ENCODE data around the gene SLC16A5. TPM values are rescaled to one million over a fixed set of nuclear protein-coding genes. Genes with fewer than 3 reads are reported as not detected.

SLC16A5 gene
- polyA plus RNA-seq, 4 donors = 23.5 to 35.4 (median 32.2) TPM

GRCh38 chr17:75108193-75108592 lies 20.4 kb downstream of the SLC16A5 start:
- DNase-seq (no peak), FAIRE-seq (no peak)
- H3K4me1 ChIP-seq (ENCODE audit: control insufficient read depth in 3 of 3, insufficient read depth in 2 of 3, low read depth in 1 of 3, low read length in 2 of 3) = peaks cover 0 to 15% (median 3%) of the 10 kb centered on the region in 3 donors
- H3K27ac ChIP-seq (ENCODE audit: low read depth in 1 of 3, low read length in 2 of 3) = no peak overlapping the region
- no peaks in the 10 kb centered on the region for H3K27me3 ChIP-seq (ENCODE audit: control insufficient read depth in 3 of 3, insufficient read depth in 3 of 3, low read length in 3 of 3)
- H3K9me3 ChIP-seq (ENCODE audit: control insufficient read depth in 2 of 2, insufficient read depth in 1 of 2, low read depth in 1 of 2, low read length in 1 of 2) = no peaks in the 10 kb centered on the region
- no peak overlapping the region for H3K4me3 ChIP-seq (ENCODE audit: low read depth in 1 of 3, low read length in 3 of 3)
- WGBS, 3 donors = 81 to 97% (median 82%) methylated on average over 2 of the region's 2 CpGs
- H3K36me3 ChIP-seq (ENCODE audit: control insufficient read depth in 3 of 3, insufficient read depth in 2 of 3, low read depth in 1 of 3, low read length in 3 of 3) = peaks cover 0 to 38% (median 12%) of the 10 kb centered on the region in 3 donors

DNA sequence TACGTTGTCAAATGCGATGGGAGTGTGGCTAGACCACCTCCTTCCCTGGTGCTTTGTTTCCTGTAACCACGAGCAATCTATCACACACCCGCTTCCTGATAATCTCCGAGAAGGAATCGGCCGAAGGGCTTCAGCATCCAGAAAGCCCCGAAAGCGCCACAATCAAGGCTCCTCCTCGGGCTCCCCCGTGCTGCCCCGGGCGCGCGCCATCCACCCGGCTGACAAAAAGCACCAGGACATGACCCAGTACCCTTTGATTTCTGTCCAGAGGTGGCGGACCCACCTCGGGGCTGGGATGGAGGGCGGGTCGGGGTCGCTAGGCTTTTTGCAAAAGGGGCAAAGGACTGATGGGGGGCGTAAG lies 21.3 kb downstream of the SLC16A5 start:
- Histone ChIP-seq H3K4me1 (ENCODE audit: control insufficient read depth in 3 of 3, insufficient read depth in 2 of 3, low read depth in 1 of 3, low read length in 2 of 3) (peaks cover 0 to 18% (median 3%) of the 10 kb centered on the region in 3 donors), H3K36me3 (ENCODE audit: control insufficient read depth in 3 of 3, insufficient read depth in 2 of 3, low read depth in 1 of 3, low read length in 3 of 3) (peaks cover 0 to 34% (median 8%) of the 10 kb centered on the region in 3 donors), H3K27me3 (ENCODE audit: control insufficient read depth in 3 of 3, insufficient read depth in 3 of 3, low read length in 3 of 3) (no peaks in the 10 kb centered on the region), H3K27ac (ENCODE audit: low read depth in 1 of 3, low read length in 2 of 3) (no peak overlapping the region), H3K9me3 (ENCODE audit: control insufficient read depth in 2 of 2, insufficient read depth in 1 of 2, low read depth in 1 of 2, low read length in 1 of 2) (no peaks in the 10 kb centered on the region), H3K4me3 (ENCODE audit: low read depth in 1 of 3, low read length in 3 of 3) (peak overlapping the region; percentile 73 to 90 (median 84))
- DNase-seq = peak in 1 of 2 donors; percentile 33
- 4 to 5% (median 4%) methylated on average over 20 to 22 of the region's 22 CpGs for WGBS, 3 donors
- FAIRE-seq = no peak

- peak; percentile 89 to 94 for DNase-seq
- Histone ChIP-seq H3K4me1 (ENCODE audit: control insufficient read depth in 3 of 3, insufficient read depth in 2 of 3, low read depth in 1 of 3, low read length in 2 of 3) (peaks cover 0 to 23% (median 3%) of the 10 kb centered on the region in 3 donors), H3K4me3 (ENCODE audit: low read depth in 1 of 3, low read length in 3 of 3) (peak within 1 kb of the TSS; percentile 73 to 90 (median 84)), H3K27ac (ENCODE audit: low read depth in 1 of 3, low read length in 2 of 3) (peak within 1 kb of the TSS; percentile 66 to 85 (median 71)), H3K27me3 (ENCODE audit: control insufficient read depth in 3 of 3, insufficient read depth in 3 of 3, low read length in 3 of 3) (no peaks in the 10 kb centered on the region), H3K36me3 (ENCODE audit: control insufficient read depth in 3 of 3, insufficient read depth in 2 of 3, low read depth in 1 of 3, low read length in 3 of 3) (peaks cover 0 to 28% (median 6%) of the 10 kb centered on the region in 3 donors), H3K9me3 (ENCODE audit: control insufficient read depth in 2 of 2, insufficient read depth in 1 of 2, low read depth in 1 of 2, low read length in 1 of 2) (no peaks in the 10 kb centered on the region)
- no peak for FAIRE-seq
- WGBS, 3 donors = 0 to 1% (median 0%) methylated on average over 68 of the region's 68 CpGs
These were observed 21.9 kb downstream of the SLC16A5 start, which contains the start of gene ARMC7 for GRCh38 chr17:75109407-75110233. Gene ARMC7, plus strand, starts transcription at chr17:75109969. Its CDS starts 320 bp downstream, at chr17:75110289.

DNA sequence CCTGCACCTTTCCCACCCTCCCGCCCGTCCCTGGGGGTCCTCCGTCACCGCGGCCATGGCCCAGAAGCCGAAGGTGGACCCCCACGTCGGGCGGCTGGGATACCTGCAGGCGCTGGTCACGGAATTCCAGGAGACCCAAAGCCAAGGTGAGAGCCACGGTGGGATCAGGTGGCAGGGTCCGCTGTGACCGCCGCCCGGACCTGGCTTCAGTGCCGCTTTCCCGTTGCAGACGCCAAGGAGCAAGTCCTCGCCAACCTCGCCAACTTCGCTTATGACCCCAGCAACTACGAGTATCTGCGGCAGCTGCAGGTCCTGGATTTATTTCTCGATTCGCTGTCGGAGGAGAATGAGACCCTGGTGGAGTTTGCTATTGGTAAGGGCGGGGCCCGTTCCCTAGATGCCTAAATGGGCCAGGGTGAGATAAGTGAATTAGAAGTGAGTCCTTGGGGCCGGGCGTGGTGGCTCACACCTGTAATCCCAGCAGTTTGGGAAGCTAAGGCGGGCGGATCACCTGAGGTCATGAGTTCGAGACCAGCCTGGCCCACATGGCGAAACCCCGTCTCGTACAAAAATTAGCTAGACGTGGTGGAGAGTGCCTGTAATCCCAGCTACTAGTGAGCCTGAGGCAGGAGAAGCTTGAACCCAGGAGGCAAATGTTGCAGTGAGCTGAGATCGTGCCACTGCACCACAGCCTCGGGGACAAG lies 22.6 kb downstream of the SLC16A5 start:
- DNase-seq (peak; percentile 51 to 62), FAIRE-seq (no peak)
- H3K27me3 ChIP-seq (ENCODE audit: control insufficient read depth in 3 of 3, insufficient read depth in 3 of 3, low read length in 3 of 3) = no peaks in the 10 kb centered on the region
- H3K9me3 ChIP-seq (ENCODE audit: control insufficient read depth in 2 of 2, insufficient read depth in 1 of 2, low read depth in 1 of 2, low read length in 1 of 2) = no peaks in the 10 kb centered on the region
- peaks cover 0 to 25% (median 3%) of the 10 kb centered on the region in 3 donors for H3K4me1 ChIP-seq (ENCODE audit: control insufficient read depth in 3 of 3, insufficient read depth in 2 of 3, low read depth in 1 of 3, low read length in 2 of 3)
- peaks cover 0 to 24% (median 2%) of the 10 kb centered on the region in 3 donors for H3K36me3 ChIP-seq (ENCODE audit: control insufficient read depth in 3 of 3, insufficient read depth in 2 of 3, low read depth in 1 of 3, low read length in 3 of 3)
- peak overlapping the region in 2 of 3 donors; percentile 66 to 85 for H3K27ac ChIP-seq (ENCODE audit: low read depth in 1 of 3, low read length in 2 of 3)
- WGBS, 3 donors = 13 to 18% (median 16%) methylated on average over 35 to 40 of the region's 40 CpGs
- H3K4me3 ChIP-seq (ENCODE audit: low read depth in 1 of 3, low read length in 3 of 3) = peak overlapping the region; percentile 73 to 90 (median 84)

GRCh38 chr17:75111777-75112335 lies 24.1 kb downstream of the SLC16A5 start:
- Histone ChIP-seq H3K27ac (ENCODE audit: low read depth in 1 of 3, low read length in 2 of 3) (no peak overlapping the region), H3K4me3 (ENCODE audit: low read depth in 1 of 3, low read length in 3 of 3) (no peak overlapping the region), H3K9me3 (ENCODE audit: control insufficient read depth in 2 of 2, insufficient read depth in 1 of 2, low read depth in 1 of 2, low read length in 1 of 2) (no peaks in the 10 kb centered on the region), H3K27me3 (ENCODE audit: control insufficient read depth in 3 of 3, insufficient read depth in 3 of 3, low read length in 3 of 3) (no peaks in the 10 kb centered on the region), H3K4me1 (ENCODE audit: control insufficient read depth in 3 of 3, insufficient read depth in 2 of 3, low read depth in 1 of 3, low read length in 2 of 3) (peaks cover 0 to 25% (median 3%) of the 10 kb centered on the region in 3 donors), H3K36me3 (ENCODE audit: control insufficient read depth in 3 of 3, insufficient read depth in 2 of 3, low read depth in 1 of 3, low read length in 3 of 3) (peaks cover 0 to 30% (median 0%) of the 10 kb centered on the region in 3 donors)
- WGBS, 3 donors = 86 to 93% (median 87%) methylated on average over 7 of the region's 7 CpGs
- no peak for FAIRE-seq
- DNase-seq = no peak

GRCh38 chr17:75113798-75114551 lies 26.2 kb downstream of the SLC16A5 start:
- H3K9me3 ChIP-seq (ENCODE audit: control insufficient read depth in 2 of 2, insufficient read depth in 1 of 2, low read depth in 1 of 2, low read length in 1 of 2) = no peaks in the 10 kb centered on the region
- peak overlapping the region in 2 of 3 donors; percentile 53 to 55 for H3K4me3 ChIP-seq (ENCODE audit: low read depth in 1 of 3, low read length in 3 of 3)
- H3K27ac ChIP-seq (ENCODE audit: low read depth in 1 of 3, low read length in 2 of 3) = peak overlapping the region; percentile 74 to 93 (median 75)
- DNase-seq (peak; percentile 95 to 96), FAIRE-seq (no peak)
- H3K36me3 ChIP-seq (ENCODE audit: control insufficient read depth in 3 of 3, insufficient read depth in 2 of 3, low read depth in 1 of 3, low read length in 3 of 3) = peaks cover 0 to 36% (median 0%) of the 10 kb centered on the region in 3 donors
- H3K27me3 ChIP-seq (ENCODE audit: control insufficient read depth in 3 of 3, insufficient read depth in 3 of 3, low read length in 3 of 3) = no peaks in the 10 kb centered on the region
- 0 to 2% (median 2%) methylated on average over 20 to 22 of the region's 22 CpGs for WGBS, 3 donors
- peaks cover 2 to 29% (median 5%) of the 10 kb centered on the region in 3 donors for H3K4me1 ChIP-seq (ENCODE audit: control insufficient read depth in 3 of 3, insufficient read depth in 2 of 3, low read depth in 1 of 3, low read length in 2 of 3)

GRCh38 chr17:75114552-75115314 lies 27.0 kb downstream of the SLC16A5 start:
- Histone ChIP-seq H3K9me3 (ENCODE audit: control insufficient read depth in 2 of 2, insufficient read depth in 1 of 2, low read depth in 1 of 2, low read length in 1 of 2) (no peaks in the 10 kb centered on the region), H3K27ac (ENCODE audit: low read depth in 1 of 3, low read length in 2 of 3) (peak overlapping the region; percentile 74 to 93 (median 75)), H3K36me3 (ENCODE audit: control insufficient read depth in 3 of 3, insufficient read depth in 2 of 3, low read depth in 1 of 3, low read length in 3 of 3) (peaks cover 0 to 37% (median 0%) of the 10 kb centered on the region in 3 donors), H3K4me1 (ENCODE audit: control insufficient read depth in 3 of 3, insufficient read depth in 2 of 3, low read depth in 1 of 3, low read length in 2 of 3) (peaks cover 2 to 27% (median 3%) of the 10 kb centered on the region in 3 donors), H3K4me3 (ENCODE audit: low read depth in 1 of 3, low read length in 3 of 3) (peak overlapping the region in 2 of 3 donors; percentile 53 to 55), H3K27me3 (ENCODE audit: control insufficient read depth in 3 of 3, insufficient read depth in 3 of 3, low read length in 3 of 3) (no peaks in the 10 kb centered on the region)
- WGBS, 3 donors = 38 to 44% (median 39%) methylated on average over 19 of the region's 19 CpGs
- no peak for DNase-seq
- no peak for FAIRE-seq

Data from small intestine (tissue), 7 donors.